Pancreas (tissue), 10 donors: Measurements from ENCODE around the gene PRPSAP2. TPM values are rescaled to one million over a fixed set of nuclear protein-coding genes. Genes with fewer than 3 reads are reported as not detected.

Experiments
- ATAC-seq, 4 donors: fragments of 200-7000 bp; cut with Tn5 transposase; one replicate each; pipeline versions ENCODE4 v1.8.0 to v1.9.1; 2020; ENCODE audit warnings: mild to moderate bottlenecking in 4 of 4, moderate library complexity in 4 of 4
- DNase-seq, 6 donors: peaks; one replicate each; pipeline ENCODE4 v3.0.0-alpha.2; 2020
- FAIRE-seq: peaks from 2 replicates; lab custom pipeline; 2012; peaks lifted over from hg19 to GRCh38; lab: Jason Lieb, UNC
- H3K27ac ChIP-seq, 4 donors: fragments of 200-600 bp; sonication (generic); 1 replicate in 3 of 4; 2 replicates in 1 of 4; pipeline versions ENCODE4 v1.5.0 to v1.8.0; 2020
- H3K27me3 ChIP-seq, 4 donors: fragments of 200-600 bp; one replicate each; pipeline ENCODE4 v1.8.0; 2021
- H3K36me3 ChIP-seq, 3 donors: fragments of 200-600 bp; sonication (generic) in 1 of 3; one replicate each; pipeline versions ENCODE4 v1.5.0 to v1.8.0; 2020 to 2021
- H3K4me1 ChIP-seq, 3 donors: fragments of 200-600 bp; one replicate each; pipeline ENCODE4 v1.8.0; 2021
- H3K4me3 ChIP-seq, 4 donors: fragments of 200-600 bp; sonication (generic) in 2 of 4; one replicate each; pipeline versions ENCODE4 v1.5.0 to v1.8.0; 2020 to 2021
- H3K9me3 ChIP-seq, 4 donors: fragments of 200-600 bp; one replicate each; pipeline ENCODE4 v1.8.0; 2021
- WGBS, 2 donors: extraction: QIAGEN DNeasy Blood & Tissue Kit; methylation state at CpG; one replicate each; pipeline ENCODE4 v1.1.7; 2013; 5-methylcytosine and 5-hydroxymethylcytosine counted together
- intact Hi-C, 3 donors: fragments of 100-400 bp; cut with DNase I; formaldehyde crosslinking; loops; one replicate each; pipeline versions ENCODE4 v1.11.1 to v1.14.2; 2022
- polyA plus RNA-seq, 2 donors: library from polyadenylated mRNA; stranded (reverse); fragments of 200-250 nt; gene quantifications; one replicate each; pipeline ENCODE4 v1.2.3, GENCODE V29; 2013
- total RNA-seq, 6 donors: library from RNA; stranded (reverse); fragmentation: NEBNext Ultra II Directional in 4 of 6; extraction: Animal tissue kit (Norgen Biotek cat#: 25700) in 4 of 6; gene quantifications; one replicate each; pipeline versions ENCODE4 v1.2.1 to v1.2.4, GENCODE V29; 2021 to 2023
- TF ChIP-seq, protein P1 (sequence below), 4 donors: fragments of 200-600 bp; sonication (generic) in 3 of 4; IDR thresholded peaks; one replicate each; pipeline versions ENCODE4 v1.5.0 to v1.8.0; 2021; ENCODE audit warnings: antibody characterized with exemption in 4 of 4
- donor health status: healthy with polysubstance abuse.
- donor health status: DM: no; HTN: no; CAD: no; lungs with moderate emphysema.
- donor health status: DM: no; HTN: no; CAD: no.
- donor health status: control.
- donor health status: control.
- donor health status: Bipolar disorder and iron deficiency.
- donor health status: DM: yes; HTN: yes; CAD: no.
- donor health status: DM: no; HTN: no; CAD: no.
- donor health status: DM: no; HTN: no; CAD: no.
- donor health status: DM: yes; HTN: yes; CAD: no.

The PRPSAP2 gene
- total and polyA plus RNA-seq, 8 donors: 9.5 to 22.3 (median 15.6) TPM

DNA sequence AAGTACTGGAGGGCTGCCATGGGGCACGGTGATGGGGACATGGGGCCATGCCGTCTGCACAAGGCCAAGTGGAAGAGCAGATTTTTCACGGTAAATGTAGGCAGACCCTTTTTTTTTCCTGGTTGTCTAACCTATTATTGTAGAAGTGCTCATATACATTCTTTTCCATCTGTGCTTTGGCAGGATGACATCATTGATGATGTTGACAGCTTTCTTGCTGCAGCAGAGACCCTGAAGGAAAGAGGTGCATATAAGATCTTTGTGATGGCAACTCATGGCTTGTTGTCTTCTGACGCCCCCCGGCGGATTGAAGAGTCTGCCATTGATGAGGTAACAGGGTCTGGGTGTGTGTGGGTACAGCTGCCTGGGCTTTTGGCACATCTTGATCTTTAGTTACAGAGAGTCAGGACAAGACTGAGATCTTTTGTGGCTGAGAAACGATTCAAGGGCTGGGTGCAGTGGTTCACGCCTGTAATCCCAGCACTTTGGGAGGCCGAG is 70.7 kb downstream of the PRPSAP2 start:
- no peaks in the 10 kb centered on the region for H3K27me3 ChIP-seq
- peaks cover 0 to 6% (median 0%) of the 10 kb centered on the region in 3 donors for H3K4me1 ChIP-seq
- no peak for ATAC-seq
- peaks cover 0 to 22% (median 7%) of the 10 kb centered on the region in 3 donors for H3K36me3 ChIP-seq
- 89 to 91% methylated on average over 9 of the region's 9 CpGs for WGBS, 2 donors
- intact Hi-C loops: no loop called here
- FAIRE-seq: no peak
- H3K27ac ChIP-seq: no peak overlapping the region
- no peak overlapping the region for H3K4me3 ChIP-seq
- DNase-seq: no peak
- TF ChIP-seq, protein P1, sequence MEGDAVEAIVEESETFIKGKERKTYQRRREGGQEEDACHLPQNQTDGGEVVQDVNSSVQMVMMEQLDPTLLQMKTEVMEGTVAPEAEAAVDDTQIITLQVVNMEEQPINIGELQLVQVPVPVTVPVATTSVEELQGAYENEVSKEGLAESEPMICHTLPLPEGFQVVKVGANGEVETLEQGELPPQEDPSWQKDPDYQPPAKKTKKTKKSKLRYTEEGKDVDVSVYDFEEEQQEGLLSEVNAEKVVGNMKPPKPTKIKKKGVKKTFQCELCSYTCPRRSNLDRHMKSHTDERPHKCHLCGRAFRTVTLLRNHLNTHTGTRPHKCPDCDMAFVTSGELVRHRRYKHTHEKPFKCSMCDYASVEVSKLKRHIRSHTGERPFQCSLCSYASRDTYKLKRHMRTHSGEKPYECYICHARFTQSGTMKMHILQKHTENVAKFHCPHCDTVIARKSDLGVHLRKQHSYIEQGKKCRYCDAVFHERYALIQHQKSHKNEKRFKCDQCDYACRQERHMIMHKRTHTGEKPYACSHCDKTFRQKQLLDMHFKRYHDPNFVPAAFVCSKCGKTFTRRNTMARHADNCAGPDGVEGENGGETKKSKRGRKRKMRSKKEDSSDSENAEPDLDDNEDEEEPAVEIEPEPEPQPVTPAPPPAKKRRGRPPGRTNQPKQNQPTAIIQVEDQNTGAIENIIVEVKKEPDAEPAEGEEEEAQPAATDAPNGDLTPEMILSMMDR (IDR thresholded peaks at IDR 0.05): no peak
- no peaks in the 10 kb centered on the region for H3K9me3 ChIP-seq

GRCh38 chr17:18932360-18933055 is 74.6 kb downstream of the PRPSAP2 start:
- TF ChIP-seq, protein P1 (IDR thresholded peaks at IDR 0.05): no peak
- 67 to 79% methylated on average over 5 of the region's 5 CpGs for WGBS, 2 donors
- H3K27ac ChIP-seq: no peak overlapping the region
- no peak for ATAC-seq
- intact Hi-C loops: no loop called here
- no peak for FAIRE-seq
- peaks cover 0 to 22% (median 7%) of the 10 kb centered on the region in 3 donors for H3K36me3 ChIP-seq
- H3K9me3 ChIP-seq: no peaks in the 10 kb centered on the region
- H3K27me3 ChIP-seq: no peaks in the 10 kb centered on the region
- no peak for DNase-seq
- H3K4me1 ChIP-seq: no peaks in the 10 kb centered on the region
- H3K4me3 ChIP-seq: no peak overlapping the region

DNA sequence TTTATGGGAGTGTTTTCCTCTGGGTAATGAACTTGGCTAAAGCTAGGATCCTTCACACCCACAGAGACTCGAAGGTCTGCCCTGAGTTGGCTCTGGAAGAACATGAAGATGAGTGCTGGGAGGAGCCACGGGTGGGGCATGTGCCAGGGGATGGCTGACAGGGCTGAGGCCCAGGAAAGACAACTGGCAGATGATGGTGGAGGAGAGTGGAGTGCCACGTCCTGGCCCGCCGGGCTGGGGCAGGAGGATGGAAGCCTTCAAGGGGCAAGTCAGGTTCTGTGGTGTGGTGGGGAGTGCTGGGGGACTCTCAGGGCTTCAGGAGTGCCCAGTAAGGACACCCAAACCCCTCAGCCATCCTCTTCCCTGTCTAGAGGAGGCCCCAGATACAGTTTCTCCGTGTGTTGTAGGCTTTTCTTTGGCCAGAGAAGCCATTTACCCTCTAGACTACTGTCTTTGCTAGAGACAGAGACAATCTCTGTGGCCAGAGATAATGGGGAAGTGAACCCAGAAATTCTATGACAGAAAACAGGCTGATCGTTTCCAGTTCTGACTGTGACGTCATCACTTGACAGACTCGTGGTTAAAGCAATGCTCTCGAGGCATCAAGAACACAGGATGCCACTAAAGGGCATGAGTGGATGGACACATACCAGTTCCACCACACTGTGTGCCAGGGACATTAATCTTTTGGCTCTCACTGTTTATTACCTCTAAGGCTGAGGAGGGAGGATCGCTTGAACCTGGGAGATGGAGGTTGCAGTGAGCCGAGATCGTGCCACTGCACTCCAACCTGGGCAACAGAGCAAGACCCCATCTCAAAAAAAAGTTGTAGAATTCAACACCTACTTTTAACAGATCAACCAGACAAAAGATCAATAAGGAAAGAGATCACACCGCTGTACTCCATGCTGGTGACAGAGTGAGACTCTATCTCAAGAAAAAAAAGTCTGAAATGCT is 75.4 kb downstream of the PRPSAP2 start:
- H3K9me3 ChIP-seq: no peaks in the 10 kb centered on the region
- no peak overlapping the region for H3K4me3 ChIP-seq
- no peak overlapping the region for H3K27ac ChIP-seq
- no peaks in the 10 kb centered on the region for H3K27me3 ChIP-seq
- WGBS, 2 donors: 72 to 83% methylated on average over 14 of the region's 14 CpGs
- H3K4me1 ChIP-seq: no peaks in the 10 kb centered on the region
- TF ChIP-seq, protein P1 (IDR thresholded peaks at IDR 0.05): no peak
- FAIRE-seq (no peak), ATAC-seq (no peak), DNase-seq (no peak)
- H3K36me3 ChIP-seq: peaks cover 0 to 22% (median 7%) of the 10 kb centered on the region in 3 donors
- intact Hi-C loops: no loop called here

- FAIRE-seq (no peak), DNase-seq (no peak), ATAC-seq (no peak)
- H3K27me3 ChIP-seq: no peaks in the 10 kb centered on the region
- H3K9me3 ChIP-seq: no peaks in the 10 kb centered on the region
- no peak overlapping the region for H3K4me3 ChIP-seq
- TF ChIP-seq, protein P1 (IDR thresholded peaks at IDR 0.05): no peak
- H3K4me1 ChIP-seq: no peaks in the 10 kb centered on the region
- H3K36me3 ChIP-seq: no peaks in the 10 kb centered on the region
- intact Hi-C loops: no loop called here
- H3K27ac ChIP-seq: no peak overlapping the region
- WGBS, 2 donors: 73 to 79% methylated on average over 8 of the region's 8 CpGs
Observed at GRCh38 chr17:18937981-18938691, 80.2 kb downstream of the PRPSAP2 start.
